CD1c-positive myeloid dendritic cell (primary cell): ENCODE results near the gene GRM5.
"Not testable (repeated sequence)": the region's sequence is repeated elsewhere in the genome, so short reads cannot be mapped to it uniquely, and the experiment has no call there.

Source experiments
- DNase-seq: peaks from one replicate; pipeline ENCODE4 v3.0.0-alpha.2; 2016; ENCODE audit errors: extremely low spot score

The GRM5 gene

GRCh38 chr11:88972210-88972609 is 93.6 kb downstream of the GRM5 start:
- no peak for DNase-seq

DNA sequence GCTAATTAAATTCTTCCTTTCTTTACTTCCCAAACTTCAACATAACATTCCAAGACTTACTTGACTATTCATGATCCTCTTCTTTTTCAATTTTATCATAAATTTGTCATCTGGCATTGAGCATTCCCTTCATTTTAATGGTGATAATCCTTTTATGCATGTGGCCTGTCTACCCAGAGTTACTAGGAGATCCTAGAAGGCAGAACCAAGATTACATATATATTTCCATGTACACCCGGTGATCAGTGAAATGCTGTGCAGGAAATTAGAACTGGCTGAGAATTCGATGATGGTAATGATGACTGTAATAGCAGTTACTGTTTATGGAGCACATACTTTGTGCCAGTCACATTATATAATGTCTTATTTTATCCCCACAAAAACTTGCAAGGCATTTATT is 104.2 kb downstream of the GRM5 start:
- DNase-seq: not testable (repeated sequence)

- DNase-seq: not testable (repeated sequence)
Observed at GRCh38 chr11:88959857-88960256, 105.9 kb downstream of the GRM5 start.

- DNase-seq: no peak
Observed at GRCh38 chr11:88950975-88951374, 114.8 kb downstream of the GRM5 start.

GRCh38 chr11:88948908-88949307 is 116.9 kb downstream of the GRM5 start:
- DNase-seq: not testable (repeated sequence)

DNA sequence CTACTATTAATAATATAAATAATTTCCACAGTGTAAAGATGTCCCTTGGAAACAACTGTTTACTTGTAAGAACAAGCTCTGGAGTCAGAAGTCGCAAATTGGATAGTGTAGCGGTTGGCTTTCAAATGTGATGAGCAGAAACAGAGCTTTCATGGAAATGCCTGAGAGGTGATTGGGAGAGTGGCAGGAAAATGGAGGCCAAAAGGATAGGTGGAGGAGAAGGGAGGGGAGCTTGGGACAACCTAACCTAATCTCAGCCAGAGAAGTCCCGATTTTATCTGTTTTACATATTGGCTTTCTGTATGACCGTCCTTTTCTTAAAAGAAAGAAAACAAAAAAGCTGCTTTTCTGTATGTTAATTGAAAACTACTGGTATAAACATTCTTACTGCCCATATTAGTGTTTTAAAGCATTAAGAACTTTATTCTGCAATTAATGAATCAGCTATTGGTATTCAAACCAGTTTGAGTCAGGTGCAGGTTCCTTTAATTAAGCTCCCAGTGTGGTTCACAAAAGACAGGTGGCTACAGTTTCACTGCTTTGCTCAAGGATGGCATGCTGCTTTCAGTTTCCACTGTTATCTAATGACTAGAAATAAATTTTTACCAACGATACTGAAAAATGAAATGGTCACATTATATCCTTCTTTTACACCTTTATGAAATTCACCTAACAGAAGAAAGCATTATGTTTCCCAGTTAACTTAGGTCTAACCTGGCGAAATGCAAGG is 117.8 kb downstream of the GRM5 start:
- DNase-seq: not testable (repeated sequence)

- not testable (repeated sequence) for DNase-seq
Observed at GRCh38 chr11:88929665-88930064, 136.1 kb downstream of the GRM5 start.

- DNase-seq: not testable (repeated sequence)
Observed at GRCh38 chr11:88917065-88917464, 148.7 kb downstream of the GRM5 start.

DNA sequence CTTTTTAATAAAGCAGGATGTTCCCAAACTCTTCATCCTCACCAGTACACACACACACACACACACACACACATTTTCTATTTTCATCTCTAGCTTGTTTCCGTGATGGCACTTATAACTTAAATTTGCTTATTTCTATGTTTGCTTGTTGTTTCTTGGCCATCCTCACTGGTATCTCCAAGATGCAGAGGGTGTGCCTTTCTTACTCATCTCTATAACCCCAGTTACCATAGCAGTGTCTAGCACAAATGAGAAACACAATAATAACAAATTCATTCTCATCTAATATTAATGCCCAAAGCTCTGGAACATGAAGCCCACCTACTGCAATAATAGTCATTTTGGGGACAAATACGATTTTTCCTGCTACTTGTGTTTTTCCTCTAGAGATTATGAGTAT is 156.3 kb downstream of the GRM5 start:
- DNase-seq: no peak

GRCh38 chr11:88901436-88901835 is 164.3 kb downstream of the GRM5 start:
- DNase-seq: not testable (repeated sequence)

DNA sequence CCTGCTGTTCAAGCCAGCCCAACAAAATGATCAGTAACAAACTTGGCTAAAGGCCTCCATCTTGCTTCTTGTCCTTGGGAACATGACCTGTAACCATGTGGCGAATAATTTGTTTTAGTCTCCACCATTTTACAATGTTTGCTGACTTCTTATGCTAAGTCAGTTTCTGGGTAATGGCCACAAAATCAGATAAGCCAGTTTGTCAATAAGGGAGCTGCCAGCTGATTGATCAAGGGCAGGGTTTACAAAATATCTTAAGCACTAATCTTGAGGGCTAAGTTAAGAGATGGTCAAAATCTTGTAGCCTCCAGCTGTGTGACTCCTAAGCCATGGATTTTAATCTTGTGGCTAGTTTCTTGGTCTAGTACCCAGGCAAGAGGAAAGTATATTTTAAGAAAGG is 176.9 kb downstream of the GRM5 start:
- DNase-seq: not testable (repeated sequence)

DNA sequence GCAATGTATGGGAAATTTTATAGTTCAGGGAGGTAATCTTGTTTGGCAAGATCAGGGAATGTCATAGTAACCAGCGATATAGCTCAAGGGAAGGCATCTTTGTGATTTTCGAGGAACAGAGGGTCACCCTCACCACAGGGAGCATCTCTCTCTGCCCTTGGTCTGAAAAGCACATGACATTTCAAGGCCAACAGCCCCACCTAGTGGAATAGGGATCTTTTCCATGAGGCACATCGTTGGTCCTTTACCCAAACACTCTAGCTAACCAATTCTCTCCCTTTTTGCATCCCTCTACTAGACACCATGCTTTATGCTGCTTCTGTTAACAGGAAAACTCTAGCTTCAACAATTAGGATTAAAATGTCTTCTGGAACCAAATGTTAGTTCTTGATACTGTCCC is 179.0 kb downstream of the GRM5 start:
- no peak for DNase-seq

- DNase-seq: not testable (repeated sequence)
Observed at GRCh38 chr11:88882800-88883199, 183.0 kb downstream of the GRM5 start.

- DNase-seq: no peak
Observed at GRCh38 chr11:88861618-88862017, 204.2 kb downstream of the GRM5 start.

GRCh38 chr11:88860431-88860830 is 205.4 kb downstream of the GRM5 start:
- not testable (repeated sequence) for DNase-seq

DNA sequence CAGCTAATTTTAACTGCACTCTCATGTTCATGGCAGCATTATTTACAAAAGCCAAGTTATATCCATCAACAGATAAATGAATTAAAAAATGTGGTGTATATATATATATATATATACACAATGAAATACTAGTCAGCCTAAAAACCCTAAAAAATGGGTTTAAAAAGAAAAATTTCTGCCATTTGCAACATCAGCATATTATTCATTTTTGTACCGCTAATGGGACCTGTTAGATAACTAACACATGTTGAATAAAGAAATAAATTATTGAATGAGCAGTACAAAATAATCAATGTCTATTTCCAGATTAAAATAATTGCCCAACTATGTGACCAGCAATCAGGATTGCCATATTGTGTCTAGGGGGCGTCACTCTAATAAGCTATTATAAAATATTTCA is 211.8 kb downstream of the GRM5 start:
- DNase-seq: not testable (repeated sequence)

DNA sequence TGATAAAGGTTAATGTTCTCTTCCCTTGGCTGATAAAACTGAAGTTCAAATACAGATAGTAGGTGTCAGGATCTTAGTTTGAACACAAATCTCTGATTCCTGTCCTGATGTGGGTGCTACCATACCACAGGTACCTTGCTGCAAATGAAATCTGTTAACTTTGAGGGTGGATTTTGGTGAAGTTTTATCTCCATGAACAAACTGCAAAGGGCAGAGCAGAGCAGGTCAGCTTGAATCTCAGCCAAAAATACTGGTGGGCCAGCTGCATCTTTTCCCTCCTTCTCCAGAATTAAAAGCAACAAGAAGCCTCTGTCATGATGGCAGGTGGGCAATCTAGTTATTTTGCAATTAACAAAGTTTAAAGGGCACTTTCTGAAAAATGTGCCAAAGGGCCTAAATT is 214.2 kb downstream of the GRM5 start:
- DNase-seq: not testable (repeated sequence)

GRCh38 chr11:88849773-88850172 is 216.0 kb downstream of the GRM5 start:
- DNase-seq: not testable (repeated sequence)

GRCh38 chr11:88849368-88849767 is 216.4 kb downstream of the GRM5 start:
- no peak for DNase-seq

DNA sequence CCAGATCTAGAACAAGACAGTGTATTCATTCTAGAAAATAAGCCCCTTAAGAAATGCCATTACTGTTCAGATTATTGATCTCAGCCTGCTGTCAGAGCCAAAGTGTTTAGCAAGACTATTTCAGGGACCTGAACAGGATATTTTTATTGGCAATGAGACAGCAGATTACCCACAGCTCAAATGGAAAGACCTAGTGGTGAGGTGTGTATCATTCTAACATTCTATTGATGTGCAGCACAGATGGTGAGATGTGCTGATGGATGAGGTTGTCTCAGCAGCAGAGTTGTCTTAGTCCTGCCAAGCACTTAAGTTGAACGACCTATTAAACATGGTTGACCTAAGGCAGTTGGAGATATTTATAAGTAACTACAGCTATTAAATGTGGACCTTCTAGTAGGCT is 219.5 kb downstream of the GRM5 start:
- not testable (repeated sequence) for DNase-seq

DNA sequence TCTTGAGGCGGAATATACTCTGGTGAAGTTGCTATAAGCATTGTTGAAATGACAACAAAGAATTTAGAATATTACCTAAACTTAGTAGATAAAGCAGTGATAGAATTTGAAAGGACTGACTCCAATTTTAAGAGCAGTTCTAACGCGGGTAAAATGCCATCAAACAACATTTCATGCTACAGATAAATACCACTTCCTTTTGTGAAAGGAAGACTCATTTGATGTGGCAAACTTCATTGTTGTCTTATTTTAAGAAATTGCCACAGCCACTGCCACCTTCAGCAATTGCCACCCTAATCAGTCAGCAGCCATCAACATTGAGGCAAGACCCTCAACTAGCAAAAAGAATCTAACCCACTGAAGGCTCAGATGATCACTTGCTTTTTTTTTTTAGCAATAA is 220.8 kb downstream of the GRM5 start:
- DNase-seq: not testable (repeated sequence)

- DNase-seq: peak; percentile 6
Observed at GRCh38 chr11:88843766-88844426, 221.9 kb downstream of the GRM5 start.

DNA sequence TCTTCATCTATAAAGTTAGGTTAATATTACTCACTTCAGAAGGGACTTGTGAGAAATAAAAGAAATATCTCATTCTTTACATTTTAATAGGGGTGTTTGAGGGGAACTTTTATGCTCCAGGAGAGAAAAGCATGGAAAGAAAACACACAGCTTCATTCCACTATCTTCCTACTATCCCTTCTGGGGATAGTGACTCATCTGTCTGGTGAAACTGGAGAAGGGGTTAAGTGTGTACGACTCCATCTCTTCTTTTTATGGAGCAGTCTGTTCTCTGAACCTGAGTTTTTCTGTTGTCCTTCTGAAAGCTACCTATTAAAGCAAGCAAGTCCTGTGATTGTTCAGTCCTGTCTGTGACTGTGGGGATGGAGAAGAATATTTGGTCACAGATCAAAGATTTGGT is 227.6 kb downstream of the GRM5 start:
- not testable (repeated sequence) for DNase-seq
